HG03558 (cell line): ENCODE measurements around the gene PPP1R3D.
"Not testable (repeated sequence)": the region's sequence is repeated elsewhere in the genome, so short reads cannot be mapped to it uniquely, and the experiment has no call there.

Source experiments
- ATAC-seq: cut with Tn5 transposase; IDR thresholded peaks from one replicate; pipeline ENCODE4 v1.9.1; 2021; ENCODE audit warnings: moderate number of reproducible peaks; ENCODE audit not compliant: unreplicated experiment; ENCODE audit errors: extremely low read depth

PPP1R3D gene

GRCh38 chr20:59925899-59926298, 14.2 kb downstream of the PPP1R3D start:
- ATAC-seq = no peak

DNA sequence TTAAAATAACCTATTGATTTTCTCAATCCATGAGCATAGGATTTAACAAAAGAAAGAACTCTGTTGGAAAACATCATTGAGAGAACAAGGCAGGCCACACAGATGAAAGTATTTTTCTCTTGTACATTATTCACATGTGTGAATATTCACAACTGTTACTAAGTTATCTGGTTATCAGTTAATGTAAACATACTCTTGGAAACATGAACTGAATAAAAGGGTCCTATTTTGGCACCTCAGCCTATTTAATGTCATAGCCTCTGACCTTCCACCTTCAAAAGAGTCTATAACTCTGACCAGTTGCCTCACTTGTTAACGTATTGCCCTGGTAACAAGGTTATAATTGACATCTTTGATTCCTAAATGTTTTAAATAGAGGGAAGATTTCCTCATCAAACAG, 14.7 kb downstream of the PPP1R3D start:
- no peak for ATAC-seq

DNA sequence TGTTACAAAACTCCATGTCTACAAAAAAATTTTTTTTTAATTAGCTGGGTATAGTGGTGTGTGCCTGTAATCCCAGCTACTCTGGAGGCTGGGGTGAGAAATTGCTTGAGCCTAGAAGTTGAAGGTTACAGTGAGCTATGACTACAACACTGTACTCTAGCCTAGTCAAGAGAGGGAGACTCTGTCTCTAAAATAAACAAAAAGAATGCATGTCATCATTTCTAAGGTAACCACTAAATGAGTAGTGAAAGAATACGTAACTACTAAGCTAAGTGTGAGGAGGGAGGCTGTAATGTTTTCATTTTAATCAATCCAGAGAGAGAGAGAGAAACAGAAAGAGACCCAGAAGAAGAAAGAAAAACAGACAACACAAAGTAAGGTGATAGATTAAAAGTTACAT, 16.6 kb downstream of the PPP1R3D start:
- ATAC-seq = no peak

- ATAC-seq = no peak
Measured at GRCh38 chr20:59920944-59921343, 19.2 kb downstream of the PPP1R3D start.

- no peak for ATAC-seq
Measured at GRCh38 chr20:59912609-59913008, 27.5 kb downstream of the PPP1R3D start.

DNA sequence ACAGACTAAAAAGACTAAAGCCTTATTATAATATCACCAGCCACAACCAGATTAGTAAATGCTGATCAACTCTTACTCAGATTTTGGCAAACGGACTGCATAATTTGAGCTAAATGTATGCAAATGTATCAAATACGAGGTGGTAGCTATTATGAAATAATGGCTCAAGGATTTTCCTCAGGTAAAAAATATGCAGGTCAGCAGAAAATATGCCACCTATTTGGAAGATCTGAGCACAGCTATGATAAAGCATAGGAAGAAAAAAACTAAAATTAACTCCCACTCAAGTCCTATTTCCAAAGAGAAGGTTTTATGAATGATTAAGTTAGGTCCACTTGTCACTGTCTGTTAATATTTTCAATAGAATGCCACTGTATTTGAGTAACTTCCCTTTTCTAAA, 29.1 kb downstream of the PPP1R3D start:
- no peak for ATAC-seq

- ATAC-seq = no peak
Measured at GRCh38 chr20:59908855-59909254, 31.2 kb downstream of the PPP1R3D start.

GRCh38 chr20:59903621-59904020, 36.5 kb downstream of the PPP1R3D start:
- ATAC-seq = no peak

- ATAC-seq = no peak
Measured at GRCh38 chr20:59902470-59902869, 37.6 kb downstream of the PPP1R3D start.

- no peak for ATAC-seq
Measured at GRCh38 chr20:59895908-59896307, 44.2 kb downstream of the PPP1R3D start.

- ATAC-seq = no peak
Measured at GRCh38 chr20:59891581-59891980, 48.5 kb downstream of the PPP1R3D start.

GRCh38 chr20:59890035-59890434, 50.1 kb downstream of the PPP1R3D start:
- ATAC-seq = not testable (repeated sequence)

DNA sequence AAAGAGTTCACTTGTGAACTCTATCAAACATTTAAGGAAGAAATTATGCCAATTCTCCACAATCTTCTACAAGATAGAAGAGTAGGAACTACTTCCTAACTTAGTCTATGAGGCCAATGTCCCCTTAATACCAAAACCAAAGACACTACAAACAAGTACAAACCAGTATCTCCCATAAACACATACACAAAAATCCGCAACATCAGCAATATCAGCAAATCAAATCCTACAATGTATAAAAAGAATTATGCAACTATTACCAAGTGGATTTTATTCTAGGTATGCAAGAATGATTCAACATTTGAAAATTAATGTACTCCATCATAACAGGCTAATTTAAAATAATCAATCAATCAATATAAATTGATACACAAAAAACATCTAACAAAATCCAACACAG, 52.1 kb downstream of the PPP1R3D start:
- no peak for ATAC-seq
